ENCODE measurements around the gene C5orf46. TPM values are rescaled to one million over a fixed set of nuclear protein-coding genes. Genes with fewer than 3 reads are reported as not detected.
A peak's percentile ranks its signal among the peaks of the same experiment; 100 is the strongest.
"Not testable (repeated sequence)": the region's sequence is repeated elsewhere in the genome, so short reads cannot be mapped to it uniquely, and the experiment has no call there.

Gene C5orf46
- total RNA-seq, 1 experiment from 2014 or later = not detected

GRCh38 chr5:147874118-147874875, 32.0 kb downstream of the C5orf46 start:
- Mint-ChIP-seq H3K4me3 (peak overlapping the region; percentile 96), H3K27ac (peak overlapping the region; percentile 98), H3K36me3 (peaks cover 49% of the 10 kb centered on the region), H3K4me1 (peaks cover 72% of the 10 kb centered on the region)
- TF ChIP-seq ZMAT4 (CRISPR knock-in tag; IDR thresholded peaks at IDR 0.05) (0 out of 2 replicates have a peak, but pooled peaks have one; percentile 22), AFF4 (CRISPR knock-in tag; IDR thresholded peaks at IDR 0.05; ENCODE audit: borderline replicate concordance) (peak; percentile 17; the same call in 1 of the 2 replicates), FOXK1 (CRISPR knock-in tag; IDR thresholded peaks at IDR 0.05) (0 out of 2 replicates have a peak, but pooled peaks have one; percentile 32), ZNF416 (CRISPR knock-in tag; IDR thresholded peaks at IDR 0.05) (peak; percentile 38; the same call in 1 of the 2 replicates), ZNF532 (CRISPR knock-in tag; IDR thresholded peaks at IDR 0.05; ENCODE audit: borderline replicate concordance) (peak; percentile 69; the same call in 1 of the 2 replicates), SP1 (CRISPR knock-in tag; conservative IDR thresholded peaks at IDR 0.05) (0 out of 2 replicates have a peak, but pooled peaks have one; percentile 38)
- DNase-seq (ENCODE audit: low spot score) (peak; percentile 74), ATAC-seq (peak; percentile 92)
- H3K9me3 Mint-ChIP-seq; H3K27me3 Mint-ChIP-seq (ENCODE audit: low read depth): not testable (repeated sequence)
- ChIA-PET CTCF (interaction anchor here (0.6 to 1.7 kb wide), 2 partner anchors 13 kb away, joined by 3 to 6 read pairs; no protein-coding TSS in a partner anchor), POLR2A (interaction anchor here (0.5 to 2.0 kb wide), 4 partner anchors 11 to 1647 kb away, joined by 3 to 10 read pairs (median 6); no protein-coding TSS in a partner anchor)

- ATAC-seq; POLR2A ChIA-PET; CTCF ChIA-PET; H3K9me3 Mint-ChIP-seq; H3K27me3 Mint-ChIP-seq (ENCODE audit: low read depth); DNase-seq (ENCODE audit: low spot score): not testable (repeated sequence)
- Mint-ChIP-seq H3K4me3 (peak overlapping the region; percentile 96), H3K27ac (peak overlapping the region; percentile 98), H3K4me1 (peaks cover 72% of the 10 kb centered on the region), H3K36me3 (peaks cover 62% of the 10 kb centered on the region)
- 0 out of 2 replicates have a peak, but pooled peaks have one; percentile 29 for TF ChIP-seq ERG (CRISPR knock-in tag; IDR thresholded peaks at IDR 0.05)
- TF ChIP-seq EMX1 (CRISPR knock-in tag; IDR thresholded peaks at IDR 0.05) = 0 out of 2 replicates have a peak, but pooled peaks have one; percentile 56
- TF ChIP-seq ZNF425 (CRISPR knock-in tag; conservative IDR thresholded peaks at IDR 0.05) = 0 out of 2 replicates have a peak, but pooled peaks have one; percentile 74
Observed at GRCh38 chr5:147872744-147873435, 33.4 kb downstream of the C5orf46 start.

- POLR2A ChIA-PET = interaction anchor here (0.9 kb wide), 1 partner anchor 8 kb away, joined by 3 read pairs; no protein-coding TSS in a partner anchor
- ATAC-seq; CTCF ChIA-PET; DNase-seq (ENCODE audit: low spot score); H3K9me3 Mint-ChIP-seq; H3K27me3 Mint-ChIP-seq (ENCODE audit: low read depth): not testable (repeated sequence)
- Mint-ChIP-seq H3K4me1 (peaks cover 72% of the 10 kb centered on the region), H3K27ac (peak overlapping the region; percentile 98), H3K36me3 (peaks cover 70% of the 10 kb centered on the region), H3K4me3 (peak overlapping the region; percentile 96)
Observed at GRCh38 chr5:147871980-147872549, 34.3 kb downstream of the C5orf46 start.

Data from WTC11 (cell line).